H7 (cell line): Measurements from ENCODE around the gene JDP2. TPM values are rescaled to one million over a fixed set of nuclear protein-coding genes. Genes with fewer than 3 reads are reported as not detected.

Experiments used
- DNase-seq: peaks from one replicate; pipeline ENCODE4 v3.0.0; 2012
- H3K27me3 ChIP-seq: 2 replicates; pipeline ENCODE4 v1.6.0; 2011; ENCODE audit warnings: mild to moderate bottlenecking, low read length; ENCODE audit not compliant: control insufficient read depth, insufficient read depth
- H3K36me3 ChIP-seq: replicated peaks from 2 replicates; pipeline ENCODE4 v1.5.1; 2011; ENCODE audit warnings: low read length; ENCODE audit not compliant: control insufficient read depth, insufficient read depth
- H3K4me3 ChIP-seq: 2 replicates; pipeline ENCODE4 v1.5.1; 2011; ENCODE audit warnings: low read depth, mild to moderate bottlenecking, control low read depth, low read length, moderate library complexity; ENCODE audit not compliant: insufficient read depth
- total RNA-seq: library from RNA; depleted of rRNA; stranded (reverse); fragments of >200 nt; shearing (Covaris generic); gene quantifications from 2 replicates; pipeline ENCODE4 v1.2.3, GENCODE V29; 2014

JDP2 gene
- total RNA-seq, 1 experiment from 2014 or later = 37.9 TPM

DNA sequence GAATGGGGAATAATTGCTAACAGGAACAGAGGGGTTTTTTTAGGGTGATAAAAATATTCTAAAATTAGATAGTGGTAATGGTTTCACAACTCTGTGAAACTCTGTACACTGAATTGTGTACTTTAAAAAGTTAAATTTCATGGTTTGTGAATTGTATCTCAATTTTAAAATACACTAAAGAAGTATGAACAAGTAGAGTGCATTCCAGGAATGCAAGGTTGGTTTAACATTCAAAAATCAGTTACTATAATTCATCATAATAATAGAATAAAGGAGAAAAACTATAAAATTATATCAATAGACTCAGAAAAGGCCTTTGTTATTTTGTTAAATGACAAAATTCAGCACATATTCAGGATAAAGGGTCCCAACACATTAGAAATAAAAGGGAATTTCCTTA is 83.4 kb downstream of the JDP2 start:
- DNase-seq = no peak
- no peak overlapping the region for H3K4me3 ChIP-seq
- H3K27me3 ChIP-seq = no peaks in the 10 kb centered on the region
- H3K36me3 ChIP-seq = no peaks in the 10 kb centered on the region

DNA sequence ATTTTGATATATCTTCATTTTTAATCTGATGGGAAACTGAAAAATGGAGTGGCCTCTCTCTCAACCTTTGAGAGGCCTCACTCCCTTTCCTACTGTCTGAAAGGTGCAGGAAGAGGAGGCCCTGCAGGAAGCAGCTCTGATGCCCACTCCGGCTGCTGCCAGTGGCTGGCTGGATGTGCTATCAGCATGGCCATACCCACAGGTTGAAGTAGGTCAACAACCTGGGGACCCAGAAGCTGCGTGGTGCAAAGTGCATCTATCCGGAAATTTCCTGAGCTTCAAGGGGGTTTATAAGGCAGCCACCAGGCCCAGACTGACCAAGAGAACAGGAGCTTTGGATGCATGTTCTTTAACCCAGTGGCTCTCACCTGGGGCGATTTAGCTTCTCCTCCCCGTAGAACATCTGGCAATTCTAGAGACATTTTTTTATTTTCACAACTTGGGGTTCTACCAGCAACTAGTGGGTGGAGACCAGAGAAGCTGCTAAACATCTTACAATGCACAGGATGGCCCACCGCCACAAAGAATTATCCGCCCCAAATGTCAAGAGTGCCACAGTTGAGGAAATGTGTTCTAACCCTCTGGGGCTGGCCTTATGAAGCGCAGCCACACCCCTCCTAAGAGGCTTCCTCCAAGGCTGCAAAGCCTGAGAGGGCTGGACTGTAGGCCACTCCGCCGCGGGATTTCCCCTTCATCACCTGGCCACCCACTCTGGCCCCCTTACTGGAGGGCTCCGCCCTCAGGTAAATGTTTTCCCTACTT is 86.3 kb downstream of the JDP2 start:
- DNase-seq = peak; percentile 47
- Histone ChIP-seq H3K27me3 (no peaks in the 10 kb centered on the region; the same call in 1 of the 2 replicates), H3K36me3 (no peaks in the 10 kb centered on the region), H3K4me3 (no peak overlapping the region)

- H3K36me3 ChIP-seq = no peaks in the 10 kb centered on the region
- no peaks in the 10 kb centered on the region; the same call in 1 of the 2 replicates for H3K27me3 ChIP-seq
- no peak overlapping the region for H3K4me3 ChIP-seq
- peak; percentile 48 for DNase-seq
These were observed 87.1 kb downstream of the JDP2 start for GRCh38 chr14:75514673-75515628.

DNA sequence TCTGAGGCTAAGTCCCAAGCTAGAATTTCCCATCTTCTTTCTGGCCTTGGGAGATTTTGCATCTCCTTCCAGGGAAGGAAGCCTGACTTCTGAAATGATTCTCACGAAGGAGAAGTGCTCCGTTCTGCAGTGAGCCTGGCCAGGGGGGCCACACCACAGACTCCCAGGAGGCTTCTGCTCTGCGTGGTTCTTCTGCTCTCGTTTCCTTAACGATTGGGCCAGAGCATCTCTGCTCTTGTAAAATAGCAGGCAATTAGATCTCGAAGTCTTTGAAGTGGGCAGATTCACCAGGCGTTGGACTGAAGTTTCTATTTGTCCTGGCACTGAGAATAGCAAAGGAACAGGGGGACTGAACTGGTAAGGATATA is 87.8 kb downstream of the JDP2 start:
- H3K27me3 ChIP-seq = no peaks in the 10 kb centered on the region; the same call in 1 of the 2 replicates
- no peaks in the 10 kb centered on the region for H3K36me3 ChIP-seq
- H3K4me3 ChIP-seq = no peak overlapping the region
- DNase-seq = no peak

DNA sequence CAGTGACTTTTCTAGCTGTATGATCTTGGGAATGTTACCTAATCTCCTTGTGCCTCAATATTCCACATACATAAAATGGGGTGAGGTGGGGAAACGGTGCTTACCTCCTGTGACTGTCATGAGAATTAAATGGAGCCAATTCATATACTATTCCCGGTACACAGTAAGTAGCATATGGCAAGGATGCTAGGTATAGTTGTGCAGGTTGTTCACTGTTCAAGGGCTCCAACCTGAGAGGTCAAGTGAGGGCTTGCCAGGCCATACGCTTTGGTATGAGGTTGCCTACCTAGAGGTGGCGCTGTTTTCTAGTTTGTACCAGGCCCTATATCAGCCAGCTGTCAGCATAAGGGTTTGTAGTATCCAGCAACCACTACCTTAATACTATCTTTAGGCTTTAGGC is 90.8 kb downstream of the JDP2 start:
- no peak overlapping the region for H3K4me3 ChIP-seq
- no peaks in the 10 kb centered on the region; the same call in 1 of the 2 replicates for H3K27me3 ChIP-seq
- peak; percentile 76 for DNase-seq
- no peaks in the 10 kb centered on the region for H3K36me3 ChIP-seq

DNA sequence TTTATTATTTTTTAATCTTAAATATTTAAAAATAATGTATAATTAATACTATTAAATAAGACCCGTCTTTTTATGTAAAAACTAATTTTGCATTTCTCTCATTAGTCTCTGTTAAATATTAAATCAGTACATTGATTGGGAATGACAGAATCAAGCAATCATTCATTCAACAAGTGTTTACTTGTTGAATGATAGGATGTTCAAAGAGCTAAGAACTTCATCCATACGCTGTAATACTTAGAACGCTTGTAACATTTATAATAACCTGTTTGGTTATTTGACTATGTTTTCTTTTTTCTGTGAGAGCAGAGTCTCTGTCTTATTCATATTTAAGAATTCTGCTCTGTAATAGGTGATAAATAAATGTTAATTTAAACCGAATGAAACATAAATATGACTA is 91.6 kb downstream of the JDP2 start:
- H3K4me3 ChIP-seq = no peak overlapping the region
- H3K36me3 ChIP-seq = no peaks in the 10 kb centered on the region
- no peak for DNase-seq
- H3K27me3 ChIP-seq = no peaks in the 10 kb centered on the region; the same call in 1 of the 2 replicates

DNA sequence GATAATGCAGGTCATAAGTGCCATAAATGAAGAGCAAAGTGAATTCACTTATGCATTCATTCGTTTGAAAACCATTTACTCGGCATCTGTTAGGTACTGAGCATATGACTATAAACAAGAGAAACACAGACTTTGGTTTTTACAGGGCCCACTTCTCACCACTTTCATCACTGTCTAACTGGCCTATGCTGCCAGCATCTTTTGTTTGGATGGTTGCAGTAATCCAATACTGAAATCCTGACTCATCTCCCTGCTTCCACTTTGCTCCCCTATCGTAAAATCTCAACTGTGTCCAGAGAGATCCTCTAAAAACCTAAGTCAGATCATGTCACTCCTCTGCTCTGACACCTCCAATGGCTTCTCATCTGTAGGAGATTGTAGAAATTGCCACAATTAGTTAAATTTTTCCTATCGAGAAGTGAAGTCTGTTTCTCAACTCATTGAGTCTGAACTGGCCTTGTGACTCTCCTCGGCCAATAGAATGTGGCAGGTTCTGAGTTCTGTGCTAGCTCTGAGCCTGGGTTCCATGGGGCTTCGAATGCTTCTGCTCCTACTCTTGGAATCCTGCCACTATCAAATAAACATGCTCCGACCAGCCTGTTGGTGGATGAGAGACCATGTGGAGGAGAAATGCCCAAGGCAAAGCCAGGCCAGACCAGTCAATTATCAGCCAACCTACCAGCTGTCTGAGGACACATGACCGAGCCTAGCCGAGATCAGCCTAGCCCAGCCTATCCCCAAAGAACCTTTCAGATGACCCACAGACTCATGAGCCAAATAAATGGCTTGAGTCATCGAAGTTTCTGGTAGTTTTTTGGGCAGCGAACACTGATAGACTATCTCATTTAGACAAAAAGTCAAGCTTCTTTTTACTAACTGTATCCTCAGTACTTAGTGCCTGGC is 92.3 kb downstream of the JDP2 start:
- no peak for DNase-seq
- H3K27me3 ChIP-seq = no peaks in the 10 kb centered on the region; the same call in 1 of the 2 replicates
- H3K4me3 ChIP-seq = no peak overlapping the region
- H3K36me3 ChIP-seq = no peaks in the 10 kb centered on the region

DNA sequence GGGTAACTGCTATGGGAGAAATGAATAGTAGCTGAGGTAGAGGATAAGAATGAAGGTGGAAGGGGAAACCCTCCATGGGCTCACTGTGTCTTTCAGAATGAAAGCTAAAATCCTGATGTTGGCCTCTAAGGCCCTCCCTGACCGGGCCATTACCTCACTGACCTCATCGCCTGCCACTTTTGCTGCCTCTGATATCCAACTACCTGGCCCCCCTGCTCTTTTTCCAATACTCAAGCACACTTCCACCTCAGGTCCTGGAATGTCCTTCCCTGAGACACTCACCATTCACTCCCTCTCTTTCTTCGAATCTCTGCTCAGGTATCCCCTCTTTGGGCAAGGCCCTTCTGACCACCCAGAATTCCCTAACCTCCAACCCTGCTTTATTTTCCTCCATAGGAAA is 93.0 kb downstream of the JDP2 start:
- Histone ChIP-seq H3K36me3 (no peaks in the 10 kb centered on the region), H3K4me3 (no peak overlapping the region), H3K27me3 (no peaks in the 10 kb centered on the region; the same call in 1 of the 2 replicates)
- no peak for DNase-seq

DNA sequence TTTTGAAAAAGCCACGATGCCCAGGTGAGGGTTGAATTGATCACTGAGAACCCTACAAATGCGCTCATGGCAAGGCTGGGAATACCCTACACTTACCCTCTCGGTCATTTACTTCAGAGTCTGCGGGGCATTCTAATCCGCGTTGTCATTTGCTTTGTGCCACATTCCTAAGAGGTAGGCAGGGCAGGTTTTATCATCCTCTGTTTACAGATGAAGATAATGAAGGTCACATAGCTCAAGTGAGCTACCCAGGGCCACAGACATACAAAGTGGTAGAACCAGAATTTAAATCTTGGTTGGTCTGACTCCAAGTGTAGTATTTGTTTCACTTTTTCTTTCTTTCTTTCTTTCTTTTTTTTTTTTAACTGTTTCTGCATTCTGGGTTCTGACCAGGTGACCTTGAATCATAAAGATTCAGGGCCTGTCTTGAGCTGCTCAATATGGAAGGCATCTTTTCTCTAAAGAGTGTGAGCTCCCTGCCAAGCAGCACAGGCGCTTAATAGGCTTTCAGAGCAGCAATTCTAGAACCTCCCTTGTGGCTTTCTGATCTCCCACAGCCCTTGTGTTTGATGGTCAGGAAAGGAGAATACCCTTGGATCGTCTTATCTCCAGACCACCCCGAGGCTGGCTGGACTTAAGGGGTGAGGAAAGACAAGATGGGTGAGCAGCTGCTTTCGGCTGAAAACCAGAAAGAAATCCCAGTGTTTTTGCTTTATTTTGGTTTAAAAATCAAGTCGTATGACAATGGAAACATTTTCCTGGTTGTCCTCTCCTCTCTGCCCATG is 93.8 kb downstream of the JDP2 start:
- no peak for DNase-seq
- Histone ChIP-seq H3K36me3 (no peaks in the 10 kb centered on the region), H3K4me3 (no peak overlapping the region), H3K27me3 (no peaks in the 10 kb centered on the region; the same call in 1 of the 2 replicates)

GRCh38 chr14:75522224-75522982 is 94.6 kb downstream of the JDP2 start, which contains the start of gene BATF:
TSS of gene BATF (plus strand) at chr14:75522469. CDS start at chr14:75522683, 214 bp downstream.
- no peaks in the 10 kb centered on the region for H3K36me3 ChIP-seq
- no peak for DNase-seq
- no peaks in the 10 kb centered on the region for H3K27me3 ChIP-seq
- no peak within 1 kb of the TSS for H3K4me3 ChIP-seq

GRCh38 chr14:75522983-75523318 is 95.1 kb downstream of the JDP2 start:
- Histone ChIP-seq H3K36me3 (no peaks in the 10 kb centered on the region), H3K27me3 (no peaks in the 10 kb centered on the region), H3K4me3 (no peak overlapping the region)
- DNase-seq = no peak
